C4-2B (cell line): ENCODE measurements around the gene POLR2F.

Experiments
- CTCF ChIP-seq: fragments of 450-650 bp; conservative IDR thresholded peaks from 2 replicates; pipeline ENCODE4 v1.5.1; 2017; ENCODE audit warnings: mild to moderate bottlenecking
- ZFX ChIP-seq: fragments of 450-650 bp; IDR thresholded peaks from 2 replicates; pipeline ENCODE4 v1.6.1; 2017

- TF ChIP-seq CTCF (no peak), ZFX (no peak)
These were observed 20.5 kb upstream of the POLR2F start for GRCh38 chr22:37932821-37933578.
